Psoas muscle (tissue), 8 donors: Measurements from ENCODE around the gene SSTR5. TPM values are rescaled to one million over a fixed set of nuclear protein-coding genes. Genes with fewer than 3 reads are reported as not detected.

Experiments used
- ATAC-seq, 4 donors: fragments of 200-7000 bp; cut with Tn5 transposase; one replicate each; pipeline ENCODE4 v1.9.1; 2020; ENCODE audit warnings: moderate library complexity in 3 of 4, mild to moderate bottlenecking in 2 of 4
- DNase-seq, 2 donors: peaks; one replicate each; pipeline ENCODE4 v3.0.0-alpha.2; 2020
- H3K27ac ChIP-seq: fragments of 200-600 bp; one replicate; pipeline ENCODE4 v1.8.0; 2022
- H3K27me3 ChIP-seq, 3 donors: fragments of 200-600 bp in 1 of 3; one replicate each; pipeline versions ENCODE4 v1.6.1 to v1.8.0; 2013 to 2022; ENCODE audit warnings: low read length in 2 of 3, mild to moderate bottlenecking in 2 of 3, moderate library complexity in 1 of 3; ENCODE audit not compliant: insufficient read depth in 3 of 3
- H3K36me3 ChIP-seq, 2 donors: fragments of 200-600 bp in 1 of 2; one replicate each; pipeline versions ENCODE4 v1.6.1 to v1.8.0; 2013 to 2022; ENCODE audit warnings: low read depth in 1 of 2, mild to moderate bottlenecking in 1 of 2, moderate library complexity in 1 of 2; ENCODE audit not compliant: insufficient read depth in 1 of 2
- H3K4me1 ChIP-seq: fragments of 200-600 bp; one replicate; pipeline ENCODE4 v1.8.0; 2022
- H3K4me3 ChIP-seq: fragments of 200-600 bp; one replicate; pipeline ENCODE4 v1.8.0; 2022; ENCODE audit warnings: mild to moderate bottlenecking
- H3K9me3 ChIP-seq: fragments of 200-600 bp; one replicate; pipeline ENCODE4 v1.8.0; 2022
- CTCF ChIP-seq: fragments of 200-600 bp; IDR thresholded peaks from one replicate; pipeline ENCODE4 v1.8.0; 2022; ENCODE audit warnings: antibody characterized with exemption
- WGBS, 3 donors: extraction: QIAGEN DNeasy Blood & Tissue Kit; methylation state at CpG; one replicate each; pipeline versions ENCODE4 v1.1.6 to v1.1.7; 2013; 5-methylcytosine and 5-hydroxymethylcytosine counted together
- intact Hi-C, 2 donors: fragments of 100-400 bp; cut with DNase I; formaldehyde crosslinking; loops; one replicate each; pipeline versions ENCODE4 v1.11.0 to v1.14.2; 2022
- polyA plus RNA-seq, 3 donors: library from polyadenylated mRNA; stranded (reverse); fragments of 200-250 nt; gene quantifications; one replicate each; pipeline ENCODE4 v1.2.3, GENCODE V29; 2013
- total RNA-seq, 4 donors: library from RNA; stranded (reverse); fragmentation: NEBNext Ultra II Directional in 2 of 4; extraction: Animal tissue kit (Norgen Biotek cat#: 25700) in 2 of 4; gene quantifications; one replicate each; pipeline versions ENCODE4 v1.2.1 to v1.2.4, GENCODE V29; 2021 to 2023
- donor health status: healthy with polysubstance abuse.
- donor health status: DM: no; HTN: no; CAD: no; lungs with moderate emphysema.
- donor health status: Bipolar disorder and iron deficiency.
- donor health status: healthy.
- donor health status: DM: yes; HTN: yes; CAD: no.
- donor health status: DM: no; HTN: no; CAD: no.
- donor health status: DM: no; HTN: no; CAD: no.
- donor health status: DM: yes; HTN: yes; CAD: no.

SSTR5 gene
- total and polyA plus RNA-seq, 7 donors = 0.03 to 0.32 (median 0.08) TPM; not detected in 3

- H3K27ac ChIP-seq = no peak overlapping the region
- intact Hi-C loops = no loop called here
- peaks cover 0 to 20% (median 2%) of the 10 kb centered on the region in 3 donors for H3K27me3 ChIP-seq
- H3K4me1 ChIP-seq = peaks cover 23% of the 10 kb centered on the region
- ATAC-seq (no peak), DNase-seq (no peak)
- no peaks in the 10 kb centered on the region for H3K9me3 ChIP-seq
- no peaks in the 10 kb centered on the region for H3K36me3 ChIP-seq
- no peak overlapping the region for H3K4me3 ChIP-seq
- TF ChIP-seq CTCF = no peak
- WGBS, 3 donors = 64 to 80% (median 72%) methylated on average over 13 of the region's 13 CpGs
These were observed 21.6 kb downstream of the SSTR5 start for GRCh38 chr16:1094124-1094479.

- 65 to 78% (median 71%) methylated on average over 27 to 29 of the region's 29 CpGs for WGBS, 3 donors
- Histone ChIP-seq H3K9me3 (no peaks in the 10 kb centered on the region), H3K36me3 (no peaks in the 10 kb centered on the region), H3K27me3 (peaks cover 0 to 15% (median 0%) of the 10 kb centered on the region in 3 donors), H3K4me3 (no peak overlapping the region), H3K27ac (no peak overlapping the region), H3K4me1 (peaks cover 20% of the 10 kb centered on the region)
- no peak for ATAC-seq
- intact Hi-C loops = no loop called here
- DNase-seq = no peak
- TF ChIP-seq CTCF = no peak
These were observed 22.3 kb downstream of the SSTR5 start for GRCh38 chr16:1094601-1095449.

- TF ChIP-seq CTCF = no peak
- intact Hi-C loops = no loop called here
- no peak overlapping the region for H3K4me3 ChIP-seq
- H3K9me3 ChIP-seq = no peaks in the 10 kb centered on the region
- no peaks in the 10 kb centered on the region for H3K36me3 ChIP-seq
- H3K27me3 ChIP-seq = peaks cover 0 to 9% (median 0%) of the 10 kb centered on the region in 3 donors
- 64 to 72% (median 71%) methylated on average over 14 to 16 of the region's 16 CpGs for WGBS, 3 donors
- H3K4me1 ChIP-seq = peaks cover 20% of the 10 kb centered on the region
- DNase-seq = no peak
- no peak overlapping the region for H3K27ac ChIP-seq
- no peak for ATAC-seq
These were observed 23.1 kb downstream of the SSTR5 start for GRCh38 chr16:1095450-1096168.

- no peak for TF ChIP-seq CTCF
- peaks cover 0 to 9% (median 0%) of the 10 kb centered on the region in 3 donors for H3K27me3 ChIP-seq
- no peak for ATAC-seq
These were observed 23.9 kb downstream of the SSTR5 start, which contains the start of gene C1QTNF8 for GRCh38 chr16:1096169-1097082. TSS of gene C1QTNF8 (minus strand) at chr16:1096244. CDS start at chr16:1094922, 1,322 bp downstream.

More at GRCh38 chr16:1096169-1097082, 23.9 kb downstream of the SSTR5 start, which contains the start of gene C1QTNF8:
- DNase-seq = no peak
- Histone ChIP-seq H3K4me1 (peaks cover 20% of the 10 kb centered on the region), H3K9me3 (no peaks in the 10 kb centered on the region), H3K27ac (peak within 1 kb of the TSS; percentile 57), H3K4me3 (no peak within 1 kb of the TSS), H3K36me3 (no peaks in the 10 kb centered on the region)
- intact Hi-C loops = no loop called here
- 74 to 78% (median 77%) methylated on average over 51 to 55 of the region's 55 CpGs for WGBS, 3 donors
